BE2C (cell line): ENCODE measurements around the gene TTC34.
"Not testable (repeated sequence)": the region's sequence is repeated elsewhere in the genome, so short reads cannot be mapped to it uniquely, and the experiment has no call there.

Experiments used
- DNase-seq: peaks from one replicate; pipeline ENCODE4 v3.0.0-alpha.2; 2020
- H3K27me3 ChIP-seq: fragments of 250-450 bp; sonication (Bioruptor Pico); 2 replicates; pipeline ENCODE4 v1.5.1; 2020; ENCODE audit warnings: mild to moderate bottlenecking
- H3K36me3 ChIP-seq: fragments of 250-450 bp; sonication (Bioruptor Pico); 2 replicates; pipeline ENCODE4 v1.5.1; 2020; ENCODE audit warnings: mild to moderate bottlenecking
- H3K4me1 ChIP-seq: fragments of 250-450 bp; sonication (Bioruptor Pico); 2 replicates; pipeline ENCODE4 v1.5.1; 2020
- H3K4me3 ChIP-seq: 2 replicates; pipeline ENCODE4 v1.5.1; 2011; ENCODE audit warnings: low read depth, low read length
- H3K9me3 ChIP-seq: fragments of 250-450 bp; sonication (Bioruptor Pico); 2 replicates; pipeline ENCODE4 v1.5.1; 2020
- CTCF ChIP-seq: IDR thresholded peaks from 2 replicates; pipeline ENCODE4 v1.5.1; 2012; ENCODE audit warnings: mild to moderate bottlenecking, low read depth, low read length

The TTC34 gene

GRCh38 chr1:2777424-2778219, 23.9 kb downstream of the TTC34 start:
- Histone ChIP-seq H3K9me3 (no peaks in the 10 kb centered on the region), H3K4me1 (no peaks in the 10 kb centered on the region), H3K27me3 (no peaks in the 10 kb centered on the region), H3K4me3 (no peak overlapping the region), H3K36me3 (no peaks in the 10 kb centered on the region)
- TF ChIP-seq CTCF = no peak
- no peak for DNase-seq

DNA sequence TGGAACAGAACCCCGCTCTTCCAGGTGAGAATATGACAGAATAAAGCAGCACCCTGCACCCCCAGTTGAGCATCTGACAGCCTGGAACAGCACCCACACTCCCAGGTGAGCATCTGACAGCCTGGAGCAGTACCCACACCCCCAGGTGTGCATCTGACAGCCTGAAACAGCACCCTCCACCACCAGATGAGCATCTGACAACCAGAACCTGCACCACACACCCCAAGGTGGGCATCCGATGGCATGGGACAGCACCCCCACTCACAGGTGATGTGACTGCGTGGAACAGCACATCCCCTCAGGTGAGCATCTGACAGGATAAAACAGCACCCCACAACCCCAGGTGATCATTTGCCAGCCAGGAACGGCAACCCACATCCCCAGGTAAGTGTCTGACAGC, 26.2 kb downstream of the TTC34 start:
- not testable (repeated sequence) for H3K9me3 ChIP-seq, H3K4me1 ChIP-seq, H3K36me3 ChIP-seq, H3K27me3 ChIP-seq, H3K4me3 ChIP-seq, DNase-seq

- not testable (repeated sequence) for H3K27me3 ChIP-seq, H3K4me3 ChIP-seq, DNase-seq, H3K9me3 ChIP-seq, H3K4me1 ChIP-seq, H3K36me3 ChIP-seq
Measured at GRCh38 chr1:2768052-2768451, 33.4 kb downstream of the TTC34 start.

DNA sequence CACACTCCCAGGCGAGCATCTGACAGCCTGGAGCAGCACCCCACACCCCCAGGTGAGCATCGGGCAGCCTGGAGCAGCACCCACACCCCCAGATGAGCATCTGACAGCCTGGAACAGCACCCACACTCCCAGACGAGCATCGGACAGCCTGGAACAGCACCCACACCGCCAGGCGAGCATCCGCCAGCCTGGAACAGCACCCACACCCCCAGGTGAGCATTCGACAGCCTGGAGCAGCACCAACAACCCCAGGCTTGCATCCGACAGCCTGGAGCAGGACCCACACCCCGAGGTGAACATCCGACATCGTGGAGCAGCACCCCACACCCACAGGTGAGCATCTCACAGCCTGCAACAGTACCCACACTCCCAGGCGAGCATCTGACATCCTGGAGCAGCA, 42.1 kb downstream of the TTC34 start:
- not testable (repeated sequence) for H3K27me3 ChIP-seq, DNase-seq, H3K9me3 ChIP-seq, H3K4me3 ChIP-seq, H3K36me3 ChIP-seq, H3K4me1 ChIP-seq

DNA sequence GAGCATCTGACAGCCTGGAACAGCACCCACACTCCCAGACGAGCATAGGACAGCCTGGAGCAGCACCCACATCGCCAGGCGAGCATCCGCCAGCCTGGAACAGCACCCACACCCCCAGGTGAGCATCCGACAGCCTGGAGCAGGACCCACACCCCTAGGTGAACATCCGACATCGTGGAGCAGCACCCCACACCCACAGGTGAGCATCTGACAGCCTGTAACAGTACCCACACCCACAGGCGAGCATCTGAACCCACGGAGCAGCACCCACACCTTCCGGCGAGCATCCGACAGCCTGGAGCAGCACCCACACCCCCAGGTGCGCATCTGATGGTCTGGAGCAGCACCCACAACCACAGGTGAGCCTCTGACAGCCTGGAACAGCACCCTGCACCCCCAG, 44.0 kb downstream of the TTC34 start:
- not testable (repeated sequence) for H3K36me3 ChIP-seq, H3K27me3 ChIP-seq, H3K4me3 ChIP-seq, H3K4me1 ChIP-seq, DNase-seq, H3K9me3 ChIP-seq

- not testable (repeated sequence) for H3K36me3 ChIP-seq, H3K27me3 ChIP-seq, DNase-seq, H3K9me3 ChIP-seq, H3K4me3 ChIP-seq, H3K4me1 ChIP-seq
Measured at GRCh38 chr1:2755426-2755825, 46.1 kb downstream of the TTC34 start.

GRCh38 chr1:2754597-2754996, 46.9 kb downstream of the TTC34 start:
- not testable (repeated sequence) for H3K36me3 ChIP-seq

DNA sequence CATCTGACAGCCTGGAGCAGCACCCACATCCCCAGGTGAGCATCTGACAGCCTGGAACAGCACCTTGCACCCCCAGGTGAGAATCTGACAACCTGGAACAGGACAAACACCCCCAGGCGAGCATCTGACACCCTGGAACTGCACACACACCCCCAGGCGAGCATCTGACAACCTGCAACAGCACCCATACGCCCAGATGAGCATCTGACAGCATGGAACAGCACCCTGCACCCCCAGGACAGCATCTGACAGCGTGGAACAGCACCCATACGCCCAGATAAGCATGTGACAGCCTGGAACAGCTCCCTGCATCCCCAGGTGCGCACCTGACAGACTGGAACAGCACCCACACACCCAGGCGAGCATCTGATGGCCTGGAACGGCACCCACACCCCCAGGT, 49.0 kb downstream of the TTC34 start:
- H3K27me3 ChIP-seq = not testable (repeated sequence)

More at GRCh38 chr1:2754597-2754996, 46.9 kb downstream of the TTC34 start:
- not testable (repeated sequence) for H3K9me3 ChIP-seq, H3K4me1 ChIP-seq, H3K4me3 ChIP-seq, H3K27me3 ChIP-seq, DNase-seq

DNA sequence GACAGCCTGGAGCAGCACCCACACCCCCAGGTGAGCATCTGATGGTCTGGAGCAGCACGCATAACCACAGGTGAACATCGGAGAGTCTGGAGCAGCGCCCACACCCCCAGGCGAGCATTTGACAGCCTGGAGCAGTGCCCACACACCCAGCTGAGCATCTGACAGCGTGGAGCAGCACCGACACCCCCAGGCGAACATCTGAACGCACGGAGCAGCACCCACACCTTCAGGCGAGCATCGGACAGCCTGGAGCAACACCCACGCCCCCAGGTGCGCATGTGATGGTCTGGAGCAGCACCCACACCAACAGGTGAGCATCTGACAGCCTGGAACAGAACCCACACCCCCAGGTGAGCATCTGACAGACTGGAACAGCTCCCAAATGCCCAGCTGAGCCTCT, 49.6 kb downstream of the TTC34 start:
- H3K4me3 ChIP-seq, DNase-seq, H3K27me3 ChIP-seq, H3K36me3 ChIP-seq, H3K9me3 ChIP-seq, H3K4me1 ChIP-seq: not testable (repeated sequence)

More for the DNA sequence above, 49.0 kb downstream of the TTC34 start:
- H3K4me1 ChIP-seq, H3K36me3 ChIP-seq, H3K9me3 ChIP-seq, DNase-seq, H3K4me3 ChIP-seq: not testable (repeated sequence)

DNA sequence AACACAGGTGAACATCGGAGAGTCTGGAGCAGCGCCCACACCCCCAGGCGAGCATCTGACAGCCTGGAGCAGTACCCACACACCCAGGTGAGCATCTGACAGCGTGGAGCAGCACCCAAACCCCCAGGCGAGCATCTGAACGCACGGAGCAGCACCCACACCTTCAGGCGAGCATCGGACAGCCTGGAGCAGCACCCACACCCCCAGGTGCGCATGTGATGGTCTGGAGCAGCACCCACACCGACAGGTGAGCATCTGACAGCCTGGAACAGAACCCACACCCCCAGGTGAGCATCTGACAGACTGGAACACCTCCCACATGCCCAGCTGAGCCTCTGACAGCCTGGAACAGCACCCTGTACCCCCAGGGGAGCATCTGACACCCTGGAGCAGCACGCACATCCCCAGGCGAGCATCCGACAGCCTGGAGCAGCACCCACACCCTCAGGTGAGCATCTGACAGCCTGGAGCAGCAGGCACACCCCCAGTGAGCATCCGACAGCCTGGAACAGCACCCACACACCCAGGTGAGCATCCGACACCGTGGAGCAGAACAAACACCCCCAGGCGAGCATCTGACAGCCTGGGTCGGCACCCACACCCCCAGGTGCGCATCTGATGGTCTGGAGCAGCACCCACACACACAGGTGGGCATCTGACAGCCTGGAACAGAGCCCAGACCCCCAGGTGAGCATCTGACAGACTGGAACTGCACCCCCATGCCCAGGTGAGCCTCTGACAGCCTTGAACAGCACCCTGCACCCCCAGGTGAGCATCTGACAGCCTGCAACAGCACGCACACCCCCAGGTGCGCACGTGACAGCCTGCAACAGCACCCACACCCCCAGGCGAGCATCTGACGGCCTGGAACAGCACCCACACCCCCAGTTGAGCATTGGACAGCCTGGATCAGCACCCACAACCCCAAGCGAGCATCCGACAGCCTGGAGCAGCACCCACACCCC, 50.4 kb downstream of the TTC34 start:
- not testable (repeated sequence) for H3K27me3 ChIP-seq, H3K4me3 ChIP-seq, H3K36me3 ChIP-seq, H3K4me1 ChIP-seq, DNase-seq, H3K9me3 ChIP-seq

GRCh38 chr1:2750041-2750680, 51.3 kb downstream of the TTC34 start:
- not testable (repeated sequence) for H3K9me3 ChIP-seq, H3K27me3 ChIP-seq, DNase-seq, H3K36me3 ChIP-seq, H3K4me1 ChIP-seq, H3K4me3 ChIP-seq

GRCh38 chr1:2748626-2749025, 52.9 kb downstream of the TTC34 start:
- DNase-seq, H3K9me3 ChIP-seq, H3K4me1 ChIP-seq, H3K36me3 ChIP-seq, H3K4me3 ChIP-seq, H3K27me3 ChIP-seq: not testable (repeated sequence)

- H3K4me3 ChIP-seq, DNase-seq, H3K27me3 ChIP-seq, H3K4me1 ChIP-seq, H3K36me3 ChIP-seq, H3K9me3 ChIP-seq: not testable (repeated sequence)
Measured at GRCh38 chr1:2694796-2695195, 106.7 kb downstream of the TTC34 start.

DNA sequence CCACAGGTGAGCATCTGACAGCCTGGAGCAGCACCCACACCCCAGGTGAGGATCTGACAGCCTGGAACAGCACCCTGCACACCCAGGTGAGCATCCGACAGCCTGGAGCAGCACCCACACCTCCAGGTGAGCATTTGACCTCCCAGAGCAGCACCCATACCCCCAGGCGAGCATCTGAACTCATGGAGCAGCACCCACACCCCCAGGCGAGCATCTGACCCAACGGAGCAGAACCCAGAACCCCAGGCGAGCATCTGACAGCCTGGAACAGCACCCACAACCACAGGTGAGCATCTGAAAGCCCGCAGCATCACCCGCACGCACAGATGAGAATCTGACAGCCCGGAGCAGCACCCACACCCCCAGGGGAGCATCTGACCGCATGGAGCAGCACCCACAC, 111.3 kb downstream of the TTC34 start:
- not testable (repeated sequence) for H3K9me3 ChIP-seq, H3K4me3 ChIP-seq

GRCh38 chr1:2688336-2688665, 113.2 kb downstream of the TTC34 start:
- not testable (repeated sequence) for H3K4me1 ChIP-seq, H3K4me3 ChIP-seq, H3K9me3 ChIP-seq, H3K27me3 ChIP-seq, H3K36me3 ChIP-seq, DNase-seq

More for the DNA sequence above, 111.3 kb downstream of the TTC34 start:
- not testable (repeated sequence) for DNase-seq, H3K27me3 ChIP-seq, H3K36me3 ChIP-seq, H3K4me1 ChIP-seq
